ENCODE data around the gene SDF4. TPM values are rescaled to one million over a fixed set of nuclear protein-coding genes. Genes with fewer than 3 reads are reported as not detected.

Gene SDF4
- total RNA-seq, 1 experiment from 2014 or later = 82.0 TPM

DNA sequence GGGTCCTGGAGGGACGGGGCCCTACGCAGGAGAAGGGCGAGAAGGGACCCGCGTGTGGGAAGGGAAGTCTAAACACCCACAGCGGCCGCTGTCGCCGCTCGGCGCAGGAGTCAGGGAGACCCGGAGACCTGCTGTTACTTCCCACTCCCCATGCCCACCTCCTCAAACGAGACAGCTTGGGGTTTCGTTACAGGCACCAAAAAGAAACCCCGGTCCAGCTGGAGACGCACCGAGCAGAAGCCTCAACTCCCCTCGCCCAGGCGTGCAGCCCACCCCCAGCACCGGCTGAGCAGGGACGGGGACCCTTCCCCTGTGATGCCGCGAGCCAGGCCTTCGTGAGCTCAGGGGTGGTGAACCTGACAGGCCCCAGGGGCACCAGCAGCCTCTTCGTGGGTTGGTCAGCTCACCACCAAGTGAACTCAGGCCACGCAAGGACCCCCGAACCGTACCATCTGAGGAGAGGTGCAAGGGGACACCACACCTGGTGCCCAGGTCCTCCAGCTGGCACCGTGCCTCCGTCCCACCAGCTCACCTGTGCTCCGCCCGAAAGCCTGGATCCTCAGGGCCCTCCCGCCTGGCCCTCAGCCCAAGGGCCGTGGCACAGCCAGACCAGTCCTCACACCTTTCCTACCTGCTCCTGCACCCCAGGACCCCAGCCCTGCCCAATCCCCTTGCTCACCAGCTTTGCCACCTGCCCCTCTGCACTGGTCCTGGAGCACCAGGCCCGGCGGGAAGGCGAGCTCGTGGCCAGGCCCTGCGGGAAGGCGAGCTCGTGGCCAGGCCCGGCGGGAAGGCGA is 5.0 kb downstream of the SDF4 start:
- Histone ChIP-seq H2BK20ac (ENCODE audit: low read depth, low read length, poor library complexity, severe bottlenecking) (no peak overlapping the region), H3K56ac (ENCODE audit: insufficient read length, low read depth, low read length) (no peak overlapping the region), H3K23ac (ENCODE audit: insufficient read length, low read depth, low read length) (no peak overlapping the region), H3K79me2 (ENCODE audit: insufficient read depth, low read length) (peaks cover 2% of the 10 kb centered on the region; the same call in 1 of the 2 replicates), H3K9me3 (ENCODE audit: control insufficient read depth, low read depth, low read length) (no peaks in the 10 kb centered on the region), H4K8ac (replicated peaks; ENCODE audit: insufficient read length, low read depth, low read length) (no peak overlapping the region), H3K4ac (ENCODE audit: low read depth, low read length) (no peak overlapping the region), H4K20me1 (ENCODE audit: control insufficient read depth, insufficient read depth, insufficient read length) (no peaks in the 10 kb centered on the region), H2BK5ac (ENCODE audit: insufficient read length, low read length) (no peak overlapping the region), H4K5ac (ENCODE audit: insufficient read length, low read depth, low read length) (no peak overlapping the region), H3K18ac (ENCODE audit: insufficient read length, low read depth, low read length) (no peak overlapping the region), H2AFZ (ENCODE audit: low read length) (no peak overlapping the region), H3K23me2 (ENCODE audit: insufficient read length, low read depth, low read length, poor library complexity, severe bottlenecking) (peaks cover 6% of the 10 kb centered on the region), H3K4me2 (ENCODE audit: insufficient read depth, insufficient read length, low read length) (no peak overlapping the region), H3K79me1 (ENCODE audit: insufficient read depth, low read depth, low read length, poor library complexity, severe bottlenecking) (peaks cover 2% of the 10 kb centered on the region), H2AK5ac (ENCODE audit: insufficient read length, low read length) (no peak overlapping the region), H4K91ac (ENCODE audit: insufficient read length, low read depth, low read length) (no peak overlapping the region), H2BK120ac (ENCODE audit: low read depth, low read length, poor library complexity, severe bottlenecking) (no peak overlapping the region), H3K27me3 (ENCODE audit: insufficient read depth, low read length) (no peaks in the 10 kb centered on the region), H2BK12ac (ENCODE audit: insufficient read length, low read depth, low read length) (no peak overlapping the region), H3T11ph (ENCODE audit: low read length) (no peak overlapping the region), H3K9ac (ENCODE audit: extremely low read depth, insufficient read length, low read length) (no peak overlapping the region), H3K27ac (ENCODE audit: insufficient read length, low read depth, low read length) (no peak overlapping the region), H3K14ac (ENCODE audit: insufficient read depth, low read length) (no peak overlapping the region), H3K4me1 (ENCODE audit: insufficient read depth, low read length) (no peaks in the 10 kb centered on the region), H2BK15ac (ENCODE audit: low read depth, low read length) (no peak overlapping the region)
- no CpG with 5 or more reads among the region's 44 CpGs for WGBS (ENCODE audit: extremely low coverage, insufficient read length, low lambda C conversion rate)
- Mint-ChIP-seq H3K27me3 (ENCODE audit: low read depth) (no peaks in the 10 kb centered on the region), H3K9me3 (no peaks in the 10 kb centered on the region), H3K4me1 (peaks cover 7 to 8% of the 10 kb centered on the region in 2 experiments), H3K4me3 (no peak overlapping the region), H3K36me3 (ENCODE audit: insufficient read depth in 1 of 3, low read depth in 3 of 3) (peaks cover 23 to 56% (median 48%) of the 10 kb centered on the region in 3 experiments), H3K27ac (no peak overlapping the region)
- TF ChIP-seq, protein P1, sequence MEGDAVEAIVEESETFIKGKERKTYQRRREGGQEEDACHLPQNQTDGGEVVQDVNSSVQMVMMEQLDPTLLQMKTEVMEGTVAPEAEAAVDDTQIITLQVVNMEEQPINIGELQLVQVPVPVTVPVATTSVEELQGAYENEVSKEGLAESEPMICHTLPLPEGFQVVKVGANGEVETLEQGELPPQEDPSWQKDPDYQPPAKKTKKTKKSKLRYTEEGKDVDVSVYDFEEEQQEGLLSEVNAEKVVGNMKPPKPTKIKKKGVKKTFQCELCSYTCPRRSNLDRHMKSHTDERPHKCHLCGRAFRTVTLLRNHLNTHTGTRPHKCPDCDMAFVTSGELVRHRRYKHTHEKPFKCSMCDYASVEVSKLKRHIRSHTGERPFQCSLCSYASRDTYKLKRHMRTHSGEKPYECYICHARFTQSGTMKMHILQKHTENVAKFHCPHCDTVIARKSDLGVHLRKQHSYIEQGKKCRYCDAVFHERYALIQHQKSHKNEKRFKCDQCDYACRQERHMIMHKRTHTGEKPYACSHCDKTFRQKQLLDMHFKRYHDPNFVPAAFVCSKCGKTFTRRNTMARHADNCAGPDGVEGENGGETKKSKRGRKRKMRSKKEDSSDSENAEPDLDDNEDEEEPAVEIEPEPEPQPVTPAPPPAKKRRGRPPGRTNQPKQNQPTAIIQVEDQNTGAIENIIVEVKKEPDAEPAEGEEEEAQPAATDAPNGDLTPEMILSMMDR (conservative IDR thresholded peaks at IDR 0.05) = no peak
- no peak for DNase-seq

Measured in H9 (cell line).